ENCODE data around the gene RSPH6A. TPM values are rescaled to one million over a fixed set of nuclear protein-coding genes. Genes with fewer than 3 reads are reported as not detected.

Gene RSPH6A
- total RNA-seq, 1 experiment from 2014 or later = 0.55 TPM

GRCh38 chr19:45820413-45821102, 5.5 kb upstream of the RSPH6A start:
- no peak overlapping the region for H3T11ph ChIP-seq (ENCODE audit: low read length)
- no peak overlapping the region for H2BK12ac ChIP-seq (ENCODE audit: insufficient read length, low read depth, low read length)
- H3K27ac ChIP-seq (ENCODE audit: insufficient read length, low read depth, low read length) = no peak overlapping the region
- no peak overlapping the region for H3K14ac ChIP-seq (ENCODE audit: insufficient read depth, low read length)
- Mint-ChIP-seq H3K27me3 (ENCODE audit: low read depth) (no peaks in the 10 kb centered on the region; the same call in 1 of the 2 replicates), H3K27ac (peak overlapping the region in 1 of 3 experiments; percentile 34; a peak in 3 of 7 replicates), H3K9me3 (no peaks in the 10 kb centered on the region), H3K4me1 (peaks cover 18 to 29% of the 10 kb centered on the region in 2 experiments), H3K4me3 (no peak overlapping the region), H3K36me3 (ENCODE audit: insufficient read depth in 1 of 3, low read depth in 3 of 3) (peaks cover 24 to 62% (median 59%) of the 10 kb centered on the region in 3 experiments)
- no peak overlapping the region for H4K8ac ChIP-seq (replicated peaks; ENCODE audit: insufficient read length, low read depth, low read length)
- H3K9ac ChIP-seq (ENCODE audit: extremely low read depth, insufficient read length, low read length) = no peak overlapping the region
- H3K9me3 ChIP-seq (ENCODE audit: control insufficient read depth, low read depth, low read length) = no peaks in the 10 kb centered on the region
- H4K5ac ChIP-seq (ENCODE audit: insufficient read length, low read depth, low read length) = no peak overlapping the region
- H4K91ac ChIP-seq (ENCODE audit: insufficient read length, low read depth, low read length) = no peak overlapping the region
- no peak overlapping the region for H3K4me2 ChIP-seq (ENCODE audit: insufficient read depth, insufficient read length, low read length)
- peaks cover 6% of the 10 kb centered on the region for H3K23me2 ChIP-seq (ENCODE audit: insufficient read length, low read depth, low read length, poor library complexity, severe bottlenecking)
- H4K20me1 ChIP-seq (ENCODE audit: control insufficient read depth, insufficient read depth, insufficient read length) = no peaks in the 10 kb centered on the region
- H2BK120ac ChIP-seq (ENCODE audit: low read depth, low read length, poor library complexity, severe bottlenecking) = no peak overlapping the region
- H2AFZ ChIP-seq (ENCODE audit: low read length) = no peak overlapping the region
- H3K18ac ChIP-seq (ENCODE audit: insufficient read length, low read depth, low read length) = no peak overlapping the region
- WGBS (ENCODE audit: extremely low coverage, insufficient read length, low lambda C conversion rate) = no CpG with 5 or more reads among the region's 20 CpGs
- no peak overlapping the region for H3K23ac ChIP-seq (ENCODE audit: insufficient read length, low read depth, low read length)
- no peaks in the 10 kb centered on the region for H3K27me3 ChIP-seq (ENCODE audit: insufficient read depth, low read length)
- H3K56ac ChIP-seq (ENCODE audit: insufficient read length, low read depth, low read length) = no peak overlapping the region
- no peak overlapping the region for H2BK5ac ChIP-seq (ENCODE audit: insufficient read length, low read length)
- H3K79me2 ChIP-seq (ENCODE audit: insufficient read depth, low read length) = no peaks in the 10 kb centered on the region
- no peak overlapping the region for H2BK20ac ChIP-seq (ENCODE audit: low read depth, low read length, poor library complexity, severe bottlenecking)
- H3K79me1 ChIP-seq (ENCODE audit: insufficient read depth, low read depth, low read length, poor library complexity, severe bottlenecking) = no peaks in the 10 kb centered on the region
- DNase-seq = no peak
- H2BK15ac ChIP-seq (ENCODE audit: low read depth, low read length) = no peak overlapping the region
- TF ChIP-seq CTCF (conservative IDR thresholded peaks at IDR 0.05) = peak; percentile 26; the same call in 1 of the 3 replicates
- no peak overlapping the region for H3K4ac ChIP-seq (ENCODE audit: low read depth, low read length)
- no peak overlapping the region for H2AK5ac ChIP-seq (ENCODE audit: insufficient read length, low read length)
- H3K4me1 ChIP-seq (ENCODE audit: insufficient read depth, low read length) = 0 out of 2 replicates have a peak, but pooled peaks cover 1% of the 10 kb centered on the region

Data from H9 (cell line).